ENCODE results near the gene FECH.

FECH gene

DNA sequence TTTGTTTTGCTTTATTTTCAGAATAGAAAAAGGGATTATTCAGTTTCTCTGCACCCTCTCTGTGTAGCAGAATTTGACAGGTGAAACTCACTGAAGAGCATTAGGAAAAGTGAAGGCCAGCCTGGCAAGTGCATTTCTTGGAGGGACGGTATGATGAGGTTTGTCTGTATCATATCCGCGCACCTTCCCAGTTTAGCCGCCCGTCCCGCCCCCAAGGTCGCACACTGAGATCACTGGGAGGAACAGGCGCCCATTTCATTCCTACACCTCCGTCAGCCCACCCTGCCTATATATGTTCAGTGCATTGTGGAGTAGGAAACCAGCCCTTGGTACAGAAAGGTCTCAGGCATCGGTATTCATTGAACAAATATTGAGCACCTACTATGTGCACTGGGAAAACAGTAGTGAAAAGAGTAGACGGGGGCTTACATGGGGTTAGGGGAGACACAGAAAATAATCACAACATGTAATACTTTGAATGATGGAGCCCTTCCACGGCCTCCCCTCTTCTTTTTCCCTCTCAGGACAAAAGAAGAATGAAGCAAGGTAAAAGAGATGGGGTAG lies 678 bp upstream of the FECH start:
- peak overlapping the region; percentile 80 to 88 for H3K4me3 ChIP-seq
- no peak for DNase-seq
- peak overlapping the region; percentile 88 to 90 for H3K27ac ChIP-seq
- H3K9me3 ChIP-seq: no peaks in the 10 kb centered on the region
- H3K4me1 ChIP-seq: peaks cover 0 to 15% (median 8%) of the 10 kb centered on the region in 4 donors
- TF ChIP-seq CTCF (IDR thresholded peaks at IDR 0.05): no peak
- H3K36me3 ChIP-seq: no peaks in the 10 kb centered on the region
- H3K27me3 ChIP-seq: no peaks in the 10 kb centered on the region
- intact Hi-C loops (cut with DNase I; ENCODE audit: low total_unique reads): no loop called here

GRCh38 chr18:57585855-57586250 lies 649 bp downstream of the FECH start:
- intact Hi-C loops (cut with DNase I; ENCODE audit: low total_unique reads): no loop called here
- H3K27me3 ChIP-seq: no peaks in the 10 kb centered on the region
- no peak for TF ChIP-seq CTCF (IDR thresholded peaks at IDR 0.05)
- DNase-seq: no peak
- H3K27ac ChIP-seq: peak overlapping the region; percentile 88 to 90
- H3K4me3 ChIP-seq: peak overlapping the region; percentile 80 to 88
- peaks cover 0 to 8% (median under 1%) of the 10 kb centered on the region in 3 donors for H3K36me3 ChIP-seq
- no peaks in the 10 kb centered on the region for H3K9me3 ChIP-seq
- H3K4me1 ChIP-seq: peaks cover 0 to 15% (median 8%) of the 10 kb centered on the region in 4 donors

GRCh38 chr18:57585421-57585820 lies 1.1 kb downstream of the FECH start:
- no peak overlapping the region for H3K27ac ChIP-seq
- H3K27me3 ChIP-seq: no peaks in the 10 kb centered on the region
- no peaks in the 10 kb centered on the region for H3K9me3 ChIP-seq
- peaks cover 0 to 15% (median 8%) of the 10 kb centered on the region in 4 donors for H3K4me1 ChIP-seq
- peak overlapping the region; percentile 80 to 88 for H3K4me3 ChIP-seq
- H3K36me3 ChIP-seq: peaks cover 0 to 11% (median 4%) of the 10 kb centered on the region in 3 donors
- intact Hi-C loops (cut with DNase I; ENCODE audit: low total_unique reads): no loop called here
- TF ChIP-seq CTCF (IDR thresholded peaks at IDR 0.05): no peak
- DNase-seq: no peak

DNA sequence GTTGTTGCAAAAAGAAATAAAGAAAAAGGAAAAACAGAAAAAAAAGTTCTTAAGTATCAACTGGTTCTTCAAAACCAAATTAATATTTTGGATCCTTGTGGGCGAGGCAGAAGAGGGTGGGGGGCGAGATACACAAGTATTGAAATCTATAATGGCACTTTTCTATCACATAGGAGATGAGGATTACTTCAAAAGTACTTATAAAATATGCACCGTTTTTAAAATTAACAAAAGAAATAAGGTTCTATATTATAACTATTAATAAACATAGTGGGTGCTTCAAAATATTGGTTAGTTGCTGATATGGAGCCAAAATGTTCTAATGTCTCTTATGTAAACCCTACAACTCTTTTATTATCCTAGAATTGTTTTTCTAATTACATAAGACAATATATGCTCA lies 2.1 kb downstream of the FECH start:
- Histone ChIP-seq H3K27ac (no peak overlapping the region), H3K4me1 (peaks cover 0 to 15% (median 8%) of the 10 kb centered on the region in 4 donors), H3K36me3 (peaks cover 6 to 12% (median 12%) of the 10 kb centered on the region in 3 donors), H3K9me3 (no peaks in the 10 kb centered on the region), H3K4me3 (no peak overlapping the region), H3K27me3 (no peaks in the 10 kb centered on the region)
- no peak for TF ChIP-seq CTCF (IDR thresholded peaks at IDR 0.05)
- no peak for DNase-seq
- intact Hi-C loops (cut with DNase I; ENCODE audit: low total_unique reads): no loop called here

GRCh38 chr18:57583297-57583835 lies 3.1 kb downstream of the FECH start:
- peaks cover 11 to 23% (median 23%) of the 10 kb centered on the region in 3 donors for H3K36me3 ChIP-seq
- no peak for DNase-seq
- H3K4me1 ChIP-seq: peaks cover 0 to 15% (median 8%) of the 10 kb centered on the region in 4 donors
- H3K27me3 ChIP-seq: no peaks in the 10 kb centered on the region
- H3K4me3 ChIP-seq: no peak overlapping the region
- H3K27ac ChIP-seq: no peak overlapping the region
- intact Hi-C loops (cut with DNase I; ENCODE audit: low total_unique reads): no loop called here
- TF ChIP-seq CTCF (IDR thresholded peaks at IDR 0.05): no peak
- no peaks in the 10 kb centered on the region for H3K9me3 ChIP-seq
